OCI-LY1 (cell line): ENCODE measurements around the gene WDR59.

Experiments
- EZH2 ChIP-seq: fragments of 200-600 bp; sonication (generic), shearing (Covaris generic); IDR thresholded peaks from 2 replicates; pipeline ENCODE4 v1.8.0; 2017; ENCODE audit warnings: borderline replicate concordance, mixed run types, mild to moderate bottlenecking, antibody characterized with exemption, low read length, moderate library complexity, mixed read lengths
- TF ChIP-seq, protein P1 (sequence below): fragments of 200-600 bp; sonication (generic), shearing (Covaris generic); IDR thresholded peaks from 2 replicates; pipeline ENCODE4 v1.5.1; 2017; ENCODE audit warnings: mild to moderate bottlenecking, antibody characterized with exemption, low read length, moderate library complexity, mixed read lengths

DNA sequence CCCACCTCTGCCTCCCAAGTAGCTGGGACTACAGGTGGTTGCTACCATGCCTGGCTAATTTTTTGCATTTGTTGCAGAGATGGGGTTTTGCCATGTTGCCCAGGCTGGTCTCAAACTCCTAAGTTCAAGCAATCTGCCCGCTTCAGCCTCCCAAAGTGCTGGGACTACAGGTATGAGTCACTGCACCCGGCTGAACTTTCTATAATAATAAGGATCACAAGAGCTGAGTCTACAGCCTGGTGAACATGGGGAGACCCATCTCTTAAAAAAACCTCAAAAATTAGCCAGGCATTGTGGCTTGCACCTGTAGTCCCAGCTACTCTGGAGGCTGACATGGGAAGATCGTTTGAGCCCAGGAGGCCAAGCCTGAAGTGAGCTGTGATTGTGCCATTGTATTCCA, 53.5 kb downstream of the WDR59 start:
- TF ChIP-seq, protein P1, sequence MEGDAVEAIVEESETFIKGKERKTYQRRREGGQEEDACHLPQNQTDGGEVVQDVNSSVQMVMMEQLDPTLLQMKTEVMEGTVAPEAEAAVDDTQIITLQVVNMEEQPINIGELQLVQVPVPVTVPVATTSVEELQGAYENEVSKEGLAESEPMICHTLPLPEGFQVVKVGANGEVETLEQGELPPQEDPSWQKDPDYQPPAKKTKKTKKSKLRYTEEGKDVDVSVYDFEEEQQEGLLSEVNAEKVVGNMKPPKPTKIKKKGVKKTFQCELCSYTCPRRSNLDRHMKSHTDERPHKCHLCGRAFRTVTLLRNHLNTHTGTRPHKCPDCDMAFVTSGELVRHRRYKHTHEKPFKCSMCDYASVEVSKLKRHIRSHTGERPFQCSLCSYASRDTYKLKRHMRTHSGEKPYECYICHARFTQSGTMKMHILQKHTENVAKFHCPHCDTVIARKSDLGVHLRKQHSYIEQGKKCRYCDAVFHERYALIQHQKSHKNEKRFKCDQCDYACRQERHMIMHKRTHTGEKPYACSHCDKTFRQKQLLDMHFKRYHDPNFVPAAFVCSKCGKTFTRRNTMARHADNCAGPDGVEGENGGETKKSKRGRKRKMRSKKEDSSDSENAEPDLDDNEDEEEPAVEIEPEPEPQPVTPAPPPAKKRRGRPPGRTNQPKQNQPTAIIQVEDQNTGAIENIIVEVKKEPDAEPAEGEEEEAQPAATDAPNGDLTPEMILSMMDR: no peak
- no peak for TF ChIP-seq EZH2
